Mesenchymal stem cell (in vitro differentiated cells and primary cell): ENCODE measurements around the gene SGSM2.

Source experiments
- DNase-seq: peaks from one replicate; pipeline ENCODE4 v3.0.0-alpha.2; 2013
- H2AFZ ChIP-seq: one replicate; pipeline ENCODE4 v1.6.1; 2013; ENCODE audit warnings: low read depth, mild to moderate bottlenecking, control low read depth, inconsistent platforms, low read length, moderate library complexity
- H2AK5ac ChIP-seq: 2 replicates; pipeline ENCODE4 v1.6.1; 2013; ENCODE audit warnings: low read length, moderate library complexity, mild to moderate bottlenecking, inconsistent platforms; ENCODE audit not compliant: severe bottlenecking
- H2BK120ac ChIP-seq: one replicate; pipeline ENCODE4 v1.6.1; 2013; ENCODE audit warnings: low read depth, mild to moderate bottlenecking, inconsistent platforms, low read length, moderate library complexity
- H2BK12ac ChIP-seq, 2 experiments: one replicate each; pipeline ENCODE4 v1.6.1; 2013; ENCODE audit warnings: inconsistent platforms in 2 of 2, low read length in 2 of 2, mild to moderate bottlenecking in 2 of 2, moderate library complexity in 2 of 2, control low read depth in 1 of 2
- H2BK15ac ChIP-seq: one replicate; pipeline ENCODE4 v1.6.1; 2013; ENCODE audit warnings: mild to moderate bottlenecking, low read depth, inconsistent platforms; ENCODE audit not compliant: poor library complexity, severe bottlenecking
- H2BK5ac ChIP-seq: 2 replicates; pipeline ENCODE4 v1.6.1; 2013; ENCODE audit warnings: low read depth, mild to moderate bottlenecking, low read length, control low read depth, inconsistent platforms; ENCODE audit not compliant: poor library complexity, severe bottlenecking
- H3K14ac ChIP-seq, 2 experiments: one replicate each; pipeline ENCODE4 v1.6.1; 2013; ENCODE audit warnings: inconsistent platforms in 2 of 2, low read length in 2 of 2, control low read depth in 1 of 2, mild to moderate bottlenecking in 1 of 2, moderate library complexity in 1 of 2
- H3K18ac ChIP-seq, 2 experiments: one replicate each; pipeline ENCODE4 v1.6.1; 2013; ENCODE audit warnings: inconsistent platforms in 2 of 2, low read length in 2 of 2, control low read depth in 1 of 2, low read depth in 1 of 2, mild to moderate bottlenecking in 1 of 2
- H3K23ac ChIP-seq, 2 experiments: one replicate each; pipeline ENCODE4 v1.6.1; 2013; ENCODE audit warnings: inconsistent platforms in 2 of 2, low read length in 2 of 2, mild to moderate bottlenecking in 2 of 2, moderate library complexity in 2 of 2, control low read depth in 1 of 2
- H3K27ac ChIP-seq: 2 replicates; pipeline ENCODE4 v1.5.1; 2013; ENCODE audit warnings: mild to moderate bottlenecking, moderate library complexity, low read length, control low read depth, inconsistent platforms; ENCODE audit not compliant: poor library complexity, severe bottlenecking
- H3K27me3 ChIP-seq, 2 experiments: 2 replicates each; pipeline versions ENCODE4 v1.6.1 to v1.7.0; 2013; ENCODE audit warnings: low read length in 2 of 2, mild to moderate bottlenecking in 2 of 2, moderate library complexity in 2 of 2, control low read depth in 1 of 2, inconsistent platforms in 1 of 2; ENCODE audit not compliant: control insufficient read depth in 1 of 2, insufficient read depth in 1 of 2
- H3K36me3 ChIP-seq, 2 experiments: 2 replicates each; pipeline versions ENCODE4 v1.6.1 to v1.7.0; 2013; ENCODE audit warnings: low read length in 2 of 2, control low read depth in 1 of 2, inconsistent platforms in 1 of 2, low read depth in 1 of 2, mild to moderate bottlenecking in 1 of 2; ENCODE audit not compliant: insufficient read depth in 2 of 2, control insufficient read depth in 1 of 2
- H3K4ac ChIP-seq, 2 experiments: one replicate each; pipeline ENCODE4 v1.6.1; 2013; ENCODE audit warnings: inconsistent platforms in 2 of 2, low read length in 2 of 2, mild to moderate bottlenecking in 2 of 2, moderate library complexity in 2 of 2, control low read depth in 1 of 2, low read depth in 1 of 2
- H3K4me1 ChIP-seq: 2 replicates; pipeline ENCODE4 v1.6.1; 2013; ENCODE audit warnings: low read depth, low read length, control low read depth; ENCODE audit not compliant: control insufficient read depth, insufficient read depth
- H3K4me2 ChIP-seq: 2 replicates; pipeline ENCODE4 v1.6.1; 2013; ENCODE audit warnings: low read length, mild to moderate bottlenecking, inconsistent platforms; ENCODE audit not compliant: poor library complexity, severe bottlenecking
- H3K4me3 ChIP-seq, 2 experiments: 2 replicates each; pipeline versions ENCODE4 v1.5.1 to v1.7.0; 2013; ENCODE audit warnings: low read length in 2 of 2, mild to moderate bottlenecking in 2 of 2, control low read depth in 1 of 2, low read depth in 1 of 2; ENCODE audit not compliant: insufficient read depth in 1 of 2
- H3K79me1 ChIP-seq: replicated peaks from 2 replicates; pipeline ENCODE4 v1.6.1; 2013; ENCODE audit warnings: mild to moderate bottlenecking, control low read depth, low read length, inconsistent platforms; ENCODE audit not compliant: poor library complexity, severe bottlenecking
- H3K9ac ChIP-seq: 2 replicates; pipeline ENCODE4 v1.7.0; 2013; ENCODE audit warnings: mild to moderate bottlenecking, low read length, moderate library complexity
- H3K9me3 ChIP-seq: 2 replicates; pipeline ENCODE4 v1.7.0; 2013; ENCODE audit warnings: mild to moderate bottlenecking, low read length; ENCODE audit not compliant: control insufficient read depth
- H4K8ac ChIP-seq: one replicate; pipeline ENCODE4 v1.6.1; 2013; ENCODE audit warnings: inconsistent platforms, mild to moderate bottlenecking, low read length, moderate library complexity
- H4K91ac ChIP-seq: one replicate; pipeline ENCODE4 v1.6.1; 2013; ENCODE audit warnings: mild to moderate bottlenecking, low read length, inconsistent platforms
- WGBS: methylation state at CpG from one replicate; pipeline ENCODE4 v1.1.7; 2013; ENCODE audit warnings: mixed read lengths; 5-methylcytosine and 5-hydroxymethylcytosine counted together

Gene SGSM2

GRCh38 chr17:2295575-2295974 lies 41.7 kb upstream of the SGSM2 start:
- peaks cover 49% of the 10 kb centered on the region for H3K79me1 ChIP-seq
- H4K8ac ChIP-seq, result no peak overlapping the region
- peaks cover 6% of the 10 kb centered on the region for H3K4me1 ChIP-seq
- 100% methylated on average over 1 of the region's 1 CpG for WGBS
- no peak overlapping the region for H3K27ac ChIP-seq
- H3K9me3 ChIP-seq, result no peaks in the 10 kb centered on the region
- H4K91ac ChIP-seq, result no peak overlapping the region
- H3K27me3 ChIP-seq, result no peaks in the 10 kb centered on the region
- no peak overlapping the region for H3K18ac ChIP-seq
- no peak overlapping the region for H3K4me2 ChIP-seq
- H3K14ac ChIP-seq, result no peak overlapping the region
- H2AK5ac ChIP-seq, result no peak overlapping the region
- no peak overlapping the region for H2AFZ ChIP-seq
- H2BK12ac ChIP-seq, result no peak overlapping the region
- no peak overlapping the region for H3K4me3 ChIP-seq
- H2BK120ac ChIP-seq, result no peak overlapping the region
- DNase-seq, result no peak
- H2BK15ac ChIP-seq, result no peak overlapping the region
- H3K4ac ChIP-seq, result no peak overlapping the region
- H3K36me3 ChIP-seq, result peaks cover 33 to 93% of the 10 kb centered on the region in 2 experiments
- no peak overlapping the region for H3K23ac ChIP-seq
- no peak overlapping the region for H2BK5ac ChIP-seq
- H3K9ac ChIP-seq, result no peak overlapping the region

GRCh38 chr17:2297023-2297422 lies 40.3 kb upstream of the SGSM2 start:
- Histone ChIP-seq H3K23ac (no peak overlapping the region), H2BK5ac (no peak overlapping the region), H3K79me1 (peaks cover 43% of the 10 kb centered on the region), H4K8ac (no peak overlapping the region), H3K27ac (no peak overlapping the region), H3K9me3 (no peaks in the 10 kb centered on the region), H2AK5ac (no peak overlapping the region), H3K18ac (no peak overlapping the region), H2BK120ac (no peak overlapping the region), H3K27me3 (no peaks in the 10 kb centered on the region), H2BK15ac (no peak overlapping the region), H3K4ac (no peak overlapping the region), H2AFZ (no peak overlapping the region), H4K91ac (no peak overlapping the region), H2BK12ac (no peak overlapping the region), H3K14ac (no peak overlapping the region), H3K36me3 (peaks cover 28 to 82% of the 10 kb centered on the region in 2 experiments), H3K4me3 (no peak overlapping the region), H3K9ac (no peak overlapping the region), H3K4me2 (no peak overlapping the region), H3K4me1 (peaks cover 12% of the 10 kb centered on the region)
- 98% methylated on average over 5 of the region's 5 CpGs for WGBS
- DNase-seq, result no peak

GRCh38 chr17:2299136-2299535 lies 38.2 kb upstream of the SGSM2 start:
- Histone ChIP-seq H2BK5ac (no peak overlapping the region), H3K9me3 (no peaks in the 10 kb centered on the region), H3K79me1 (peaks cover 43% of the 10 kb centered on the region), H3K14ac (no peak overlapping the region), H3K36me3 (peaks cover 27 to 61% of the 10 kb centered on the region in 2 experiments), H2AK5ac (no peak overlapping the region), H3K4me2 (no peak overlapping the region), H3K9ac (no peak overlapping the region), H3K4me3 (no peak overlapping the region), H3K27ac (no peak overlapping the region), H3K27me3 (no peaks in the 10 kb centered on the region), H3K4me1 (peaks cover 15% of the 10 kb centered on the region), H4K8ac (no peak overlapping the region), H2BK15ac (no peak overlapping the region), H3K23ac (no peak overlapping the region), H2BK120ac (no peak overlapping the region), H4K91ac (no peak overlapping the region), H2BK12ac (no peak overlapping the region), H3K4ac (no peak overlapping the region), H3K18ac (no peak overlapping the region), H2AFZ (no peak overlapping the region)
- WGBS, result 97% methylated on average over 12 of the region's 12 CpGs
- DNase-seq, result no peak

DNA sequence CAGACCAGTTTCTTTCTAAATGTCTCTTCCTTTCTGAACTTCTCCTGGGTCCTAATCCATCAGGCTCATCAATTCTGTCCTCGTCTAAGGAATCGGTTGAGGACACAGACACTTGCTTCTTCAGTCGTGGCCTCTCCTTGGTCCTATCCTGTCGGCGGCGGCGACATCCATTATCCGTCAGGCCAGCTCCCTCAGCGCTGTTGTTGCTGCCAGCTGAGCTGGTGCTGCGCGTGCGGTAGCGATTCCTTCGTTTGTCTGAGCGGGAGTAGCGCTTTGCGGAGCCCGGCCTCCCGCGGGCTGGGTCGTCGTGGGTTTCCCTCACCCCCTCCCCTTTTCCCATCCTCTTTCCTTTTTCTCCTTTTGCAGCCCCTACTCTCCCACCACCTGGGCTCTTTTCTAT lies 37.5 kb upstream of the SGSM2 start:
- Histone ChIP-seq H3K27ac (no peak overlapping the region), H2BK12ac (no peak overlapping the region), H3K27me3 (no peaks in the 10 kb centered on the region), H3K23ac (no peak overlapping the region), H3K9ac (no peak overlapping the region), H4K8ac (no peak overlapping the region), H3K4me1 (peaks cover 16% of the 10 kb centered on the region), H2AK5ac (no peak overlapping the region), H3K9me3 (no peaks in the 10 kb centered on the region), H2AFZ (no peak overlapping the region), H3K4me3 (no peak overlapping the region), H3K14ac (no peak overlapping the region), H3K79me1 (peaks cover 39% of the 10 kb centered on the region), H3K18ac (no peak overlapping the region), H2BK15ac (no peak overlapping the region), H3K36me3 (peaks cover 27 to 55% of the 10 kb centered on the region in 2 experiments), H4K91ac (no peak overlapping the region), H3K4me2 (no peak overlapping the region), H2BK5ac (no peak overlapping the region), H3K4ac (no peak overlapping the region), H2BK120ac (no peak overlapping the region)
- WGBS, result 97% methylated on average over 22 of the region's 22 CpGs
- DNase-seq, result no peak
